ENCODE results near the gene MARCHF9.

GRCh38 chr12:57741844-57742738 lies 12.8 kb upstream of the MARCHF9 start:
- TF ChIP-seq CTCF (conservative IDR thresholded peaks at IDR 0.05) = peak; percentile 27; the same call in 1 of the 2 replicates
- no peak for TF ChIP-seq EZH2 (IDR thresholded peaks at IDR 0.05; ENCODE audit: low read depth)
